ENCODE data around the gene GMPR2.
"Not testable (repeated sequence)": the region's sequence is repeated elsewhere in the genome, so short reads cannot be mapped to it uniquely, and the experiment has no call there.

Gene GMPR2

DNA sequence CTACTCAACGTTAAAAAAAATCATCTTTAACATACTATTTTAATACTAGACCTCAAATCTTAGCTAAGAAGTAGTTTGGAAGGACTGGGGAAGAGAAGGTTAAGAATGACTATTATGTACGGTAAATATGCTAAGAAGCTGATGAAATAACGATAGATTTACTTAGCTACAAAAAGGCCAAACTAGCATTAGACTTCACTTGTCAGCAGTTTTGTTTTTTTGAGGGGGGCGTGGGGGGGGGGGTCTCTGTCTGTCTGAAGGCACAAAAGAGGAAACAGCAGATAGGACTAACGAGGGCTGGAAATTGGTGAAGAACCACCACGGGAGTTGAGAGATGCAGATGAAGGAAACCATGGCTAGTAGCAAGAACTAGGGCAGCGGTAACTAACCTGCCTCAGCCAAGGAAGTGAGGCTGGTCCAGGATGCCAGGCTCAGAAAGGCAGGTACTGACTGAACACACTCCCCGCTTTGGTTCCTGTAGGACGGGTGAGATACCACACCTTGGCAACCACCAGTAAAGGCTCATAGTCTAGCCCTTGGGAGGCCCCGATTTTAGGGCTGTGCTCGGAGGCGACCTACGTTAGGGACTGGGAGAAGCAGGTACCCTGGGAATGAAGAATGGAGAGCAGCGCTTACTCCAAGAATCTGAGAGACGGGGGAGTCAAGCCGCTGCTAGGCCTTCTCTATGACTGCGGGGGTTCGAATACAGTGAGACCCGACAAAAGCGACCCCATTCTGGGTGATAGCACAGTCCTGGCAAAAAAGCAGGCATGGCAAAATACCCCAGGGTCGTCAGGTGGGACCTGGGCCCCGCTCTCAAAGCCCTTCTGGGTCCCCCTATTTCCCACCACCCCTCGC, 1.2 kb upstream of the GMPR2 start:
- no peak for DNase-seq (ENCODE audit: low spot score)

DNA sequence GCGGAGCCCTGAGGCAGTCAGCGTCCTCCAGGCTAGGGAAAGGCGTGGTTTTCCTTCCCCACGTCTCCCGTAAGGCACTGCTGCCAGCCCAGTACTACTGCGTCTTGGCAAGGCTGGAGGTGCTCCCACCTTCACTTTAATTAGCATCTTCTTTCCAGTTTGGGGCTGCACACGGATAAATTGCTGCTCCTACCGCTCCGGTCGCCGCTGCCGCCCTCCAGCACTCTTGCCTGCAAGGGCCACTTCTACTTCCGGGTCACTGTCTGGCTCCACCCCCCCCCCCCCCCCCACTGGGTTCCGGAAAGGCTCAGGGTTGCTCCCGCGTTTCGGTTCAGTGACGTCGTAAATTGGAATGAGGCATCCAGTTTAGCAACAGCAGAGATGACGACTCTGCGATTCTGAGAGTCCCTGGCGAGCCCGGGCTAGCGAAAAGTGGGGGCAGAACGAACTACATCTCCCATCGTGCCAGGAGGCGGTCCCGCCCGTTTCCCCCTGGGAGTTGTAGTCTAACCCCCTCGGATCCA, 546 bp upstream of the GMPR2 start, which contains the start of gene NEDD8:
Gene NEDD8, minus strand, starts transcription at position 247 of the 524 bp plus-strand sequence. Its CDS starts 100 bp downstream, at position 147.
- peak; percentile 91 for DNase-seq (ENCODE audit: low spot score)

- no peak for DNase-seq (ENCODE audit: low spot score)
Observed at GRCh38 chr14:24233538-24233866, 773 bp downstream of the GMPR2 start.

- DNase-seq (ENCODE audit: low spot score), result no peak
Observed at GRCh38 chr14:24234095-24235005, 1.6 kb downstream of the GMPR2 start.

- DNase-seq (ENCODE audit: low spot score), result no peak
Observed at GRCh38 chr14:24235804-24236688, 3.3 kb downstream of the GMPR2 start.

GRCh38 chr14:24236689-24237462, 4.1 kb downstream of the GMPR2 start:
- no peak for DNase-seq (ENCODE audit: low spot score)

DNA sequence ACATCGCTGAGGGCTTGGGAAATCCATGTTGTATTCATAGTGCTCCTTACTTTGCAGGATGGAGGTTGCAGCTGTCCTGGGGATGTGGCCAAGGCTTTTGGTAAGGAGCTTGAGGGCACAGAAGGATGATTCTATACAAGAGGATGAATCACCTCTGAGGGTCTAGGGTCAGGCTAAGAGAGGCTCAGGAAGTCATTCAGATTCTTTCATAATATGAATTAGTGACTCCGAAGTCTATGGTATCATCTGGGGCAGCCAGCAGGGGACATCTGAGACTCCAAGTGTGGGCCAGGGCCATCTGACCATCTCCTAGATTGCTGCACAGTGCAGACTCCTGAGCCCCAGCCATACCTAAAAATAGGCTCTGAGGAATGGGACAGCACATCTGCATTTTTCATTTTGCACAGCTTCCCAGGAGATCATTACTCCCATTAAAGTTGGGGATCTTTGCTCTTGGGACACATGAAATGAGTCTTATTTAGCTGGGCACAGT, 4.8 kb downstream of the GMPR2 start:
- no peak for DNase-seq (ENCODE audit: low spot score)

DNA sequence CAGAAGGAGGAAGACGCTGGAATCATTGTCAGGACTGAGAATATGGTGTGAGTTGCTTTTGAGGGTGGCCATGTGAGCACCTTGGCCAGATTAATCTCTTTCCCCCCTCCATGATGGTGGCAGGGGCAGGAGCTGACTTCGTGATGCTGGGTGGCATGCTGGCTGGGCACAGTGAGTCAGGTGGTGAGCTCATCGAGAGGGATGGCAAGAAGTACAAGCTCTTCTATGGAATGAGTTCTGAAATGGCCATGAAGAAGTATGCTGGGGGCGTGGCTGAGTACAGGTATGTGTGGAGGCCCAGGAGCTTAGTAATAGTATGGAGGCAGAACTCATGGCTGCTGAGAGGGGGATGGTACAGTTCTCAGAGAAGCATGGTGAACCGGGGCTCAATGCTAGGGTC, 5.4 kb downstream of the GMPR2 start:
- no peak for DNase-seq (ENCODE audit: low spot score)

- DNase-seq (ENCODE audit: low spot score), result no peak
Observed at GRCh38 chr14:24238527-24239037, 5.9 kb downstream of the GMPR2 start.

- DNase-seq (ENCODE audit: low spot score), result no peak
Observed at GRCh38 chr14:24240110-24240918, 7.6 kb downstream of the GMPR2 start.

DNA sequence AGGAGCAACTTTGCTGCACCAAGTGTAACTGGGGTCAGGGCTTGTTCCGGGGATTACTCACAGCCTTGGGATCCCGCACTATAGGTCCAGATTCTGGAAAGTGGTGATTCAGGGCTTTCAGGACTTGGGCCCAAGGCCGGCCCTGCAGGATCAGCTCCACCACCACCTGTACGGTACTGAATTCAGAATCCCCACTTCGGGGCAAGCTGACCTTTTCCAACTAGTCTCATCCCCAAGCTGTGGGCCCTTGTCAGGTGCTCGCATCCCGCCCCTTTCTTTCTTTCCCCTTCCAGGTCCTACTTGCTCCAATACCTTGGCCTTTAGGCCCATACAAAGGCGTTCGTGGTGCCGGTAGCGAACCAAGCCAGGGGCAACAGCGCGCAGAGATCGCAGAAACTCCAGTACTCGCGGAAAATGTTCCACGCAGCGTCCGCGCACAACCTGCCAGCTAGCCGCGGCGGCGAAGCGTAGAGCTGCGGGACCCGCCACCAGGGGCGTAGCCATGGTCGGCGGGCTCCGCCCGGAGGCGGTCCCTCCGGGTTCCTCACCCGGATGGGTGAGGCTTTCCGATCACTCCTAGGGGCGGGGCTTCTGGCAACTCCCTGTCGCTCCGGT, 9.2 kb downstream of the GMPR2 start:
- DNase-seq (ENCODE audit: low spot score), result peak; percentile 95

DNA sequence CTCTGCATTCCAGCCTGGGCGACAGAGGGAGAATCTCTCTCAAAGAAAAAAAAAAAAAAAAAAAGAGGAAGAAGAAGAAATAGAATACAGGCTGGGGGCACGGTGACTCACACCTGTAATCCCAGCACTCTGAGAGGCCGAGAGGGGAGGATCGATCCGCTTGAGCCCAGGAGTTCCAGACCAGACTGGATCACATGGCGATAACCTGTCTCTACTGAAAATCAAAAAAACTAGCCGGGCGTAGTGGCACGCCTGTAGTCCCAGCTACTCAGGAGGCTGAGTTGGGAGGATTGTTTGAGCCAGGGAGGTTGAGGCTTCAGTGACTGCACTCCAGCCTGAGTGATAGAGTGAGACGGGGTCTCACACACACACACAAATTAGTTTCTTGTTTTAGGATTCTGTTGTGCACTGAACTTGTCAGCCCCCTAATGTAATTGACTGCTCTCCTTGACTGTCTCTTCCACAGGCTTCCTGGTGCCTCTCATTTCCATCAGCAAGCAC, 10.7 kb downstream of the GMPR2 start:
- peak; percentile 45 for DNase-seq (ENCODE audit: low spot score)

DNA sequence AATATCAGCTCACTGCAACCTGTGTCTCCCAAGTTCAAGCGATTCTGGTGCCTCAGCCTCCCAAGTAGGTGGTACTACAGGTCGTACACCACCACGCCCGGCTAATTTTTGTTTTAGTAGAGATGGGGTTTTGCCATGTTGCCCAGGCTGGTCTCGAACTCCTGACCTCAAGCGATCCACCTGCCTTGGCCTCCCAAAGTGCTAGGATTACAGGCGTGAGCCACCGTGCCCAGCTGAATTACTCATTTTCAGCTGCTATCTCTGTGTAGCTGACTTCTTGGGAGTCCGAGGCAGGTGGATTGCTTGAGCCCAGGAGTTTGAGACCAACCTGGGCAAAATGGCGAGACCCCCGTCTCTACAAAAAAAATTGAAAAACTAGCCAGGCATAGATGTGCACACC, 12.6 kb downstream of the GMPR2 start:
- DNase-seq (ENCODE audit: low spot score), result not testable (repeated sequence)

GRCh38 chr14:24246765-24247212, 14.1 kb downstream of the GMPR2 start:
- no peak for DNase-seq (ENCODE audit: low spot score)

DNA sequence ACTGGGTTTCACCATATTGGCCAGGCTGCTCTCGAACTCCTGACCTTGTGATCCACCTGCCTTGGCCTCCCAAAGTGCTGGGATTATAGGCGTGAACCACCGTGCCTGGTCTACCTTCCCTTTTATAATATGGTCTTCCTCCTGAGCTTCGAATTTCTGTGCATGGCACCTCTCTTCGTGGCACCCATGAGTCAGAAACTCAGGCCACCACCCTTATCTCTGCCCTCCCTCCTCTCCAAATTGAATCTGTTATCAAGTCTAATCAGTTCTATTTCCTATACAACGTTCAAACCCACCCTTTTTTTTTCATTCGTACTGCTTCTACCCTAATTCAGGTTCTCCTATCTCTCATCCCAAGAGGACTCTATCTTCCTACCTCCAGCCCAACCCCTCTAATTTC, 14.7 kb downstream of the GMPR2 start:
- no peak for DNase-seq (ENCODE audit: low spot score)

GRCh38 chr14:24249230-24250021, 16.7 kb downstream of the GMPR2 start:
- no peak for DNase-seq (ENCODE audit: low spot score)

- DNase-seq (ENCODE audit: low spot score), result no peak
Observed at GRCh38 chr14:24250354-24250753, 17.6 kb downstream of the GMPR2 start.

DNA sequence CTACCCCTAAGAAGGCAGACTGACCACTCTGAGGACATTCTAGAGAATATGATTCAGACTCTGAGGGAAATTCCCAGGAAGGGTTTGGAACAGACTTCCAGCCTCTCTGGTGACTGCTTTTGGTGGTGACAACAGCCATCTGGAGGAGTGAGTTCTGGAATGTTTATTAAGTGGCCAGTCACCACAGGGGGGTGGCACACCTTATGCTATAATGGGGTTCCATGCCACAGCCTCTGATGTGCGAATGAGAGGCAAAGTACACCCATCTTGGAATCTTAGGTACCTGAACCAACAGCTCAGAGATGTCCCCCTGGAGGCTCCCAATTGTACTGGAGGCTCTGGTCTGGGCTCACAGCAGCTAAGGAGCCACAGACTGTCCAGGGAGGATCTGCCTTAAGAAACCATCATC, 19.2 kb downstream of the GMPR2 start:
- DNase-seq (ENCODE audit: low spot score), result no peak

All from ecto neural progenitor cell (in vitro differentiated cells).